Inflammatory macrophage treated with lipopolysaccharide for 1 hour (primary cell): ENCODE results near the gene PLCH1.

Experiments
- DNase-seq, 2 donors: peaks; one replicate each; pipeline ENCODE4 v3.0.0-alpha.2; 2020 to 2022

PLCH1 gene

GRCh38 chr3:155370198-155370597 is 374.7 kb downstream of the PLCH1 start:
- no peak for DNase-seq

GRCh38 chr3:155369735-155370134 is 375.1 kb downstream of the PLCH1 start:
- DNase-seq = no peak

GRCh38 chr3:155369244-155369643 is 375.6 kb downstream of the PLCH1 start:
- DNase-seq = no peak

DNA sequence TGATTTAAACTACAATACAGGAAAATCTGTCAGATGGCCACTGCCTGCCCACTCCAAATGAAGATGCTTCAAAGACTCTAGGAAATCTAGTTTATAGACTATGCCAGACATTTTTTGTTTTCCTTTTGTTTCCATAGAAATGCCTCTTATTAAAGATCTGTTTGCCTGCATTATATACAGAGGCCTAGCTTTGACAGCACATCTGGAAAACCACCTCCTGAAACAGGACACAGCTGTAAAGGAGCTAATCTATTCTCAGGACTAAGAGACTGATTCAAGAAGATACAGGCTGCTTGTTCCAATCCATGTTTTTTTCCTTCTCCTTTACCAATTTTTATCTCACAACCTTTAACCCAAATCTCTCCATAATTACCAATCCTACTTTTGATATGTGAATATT is 376.1 kb downstream of the PLCH1 start:
- DNase-seq = no peak

DNA sequence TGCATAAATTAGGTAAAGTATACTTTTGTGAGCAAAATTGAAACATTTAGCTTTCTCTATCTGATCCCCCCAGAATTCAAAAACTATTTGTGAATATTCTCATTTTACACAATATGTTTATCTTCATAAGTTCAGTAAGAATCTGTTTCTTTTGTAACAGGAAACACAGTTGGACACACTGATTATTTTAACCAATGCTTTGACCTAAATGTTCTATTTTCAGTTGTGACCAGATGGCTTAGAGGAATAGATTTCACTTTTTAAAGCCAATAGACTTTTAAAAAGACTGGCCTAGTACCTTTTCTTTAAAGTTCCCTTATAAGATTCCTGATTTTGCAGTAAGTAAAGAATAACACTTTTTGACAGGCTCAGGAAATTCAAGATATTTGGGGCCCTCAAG is 377.4 kb downstream of the PLCH1 start:
- no peak for DNase-seq

DNA sequence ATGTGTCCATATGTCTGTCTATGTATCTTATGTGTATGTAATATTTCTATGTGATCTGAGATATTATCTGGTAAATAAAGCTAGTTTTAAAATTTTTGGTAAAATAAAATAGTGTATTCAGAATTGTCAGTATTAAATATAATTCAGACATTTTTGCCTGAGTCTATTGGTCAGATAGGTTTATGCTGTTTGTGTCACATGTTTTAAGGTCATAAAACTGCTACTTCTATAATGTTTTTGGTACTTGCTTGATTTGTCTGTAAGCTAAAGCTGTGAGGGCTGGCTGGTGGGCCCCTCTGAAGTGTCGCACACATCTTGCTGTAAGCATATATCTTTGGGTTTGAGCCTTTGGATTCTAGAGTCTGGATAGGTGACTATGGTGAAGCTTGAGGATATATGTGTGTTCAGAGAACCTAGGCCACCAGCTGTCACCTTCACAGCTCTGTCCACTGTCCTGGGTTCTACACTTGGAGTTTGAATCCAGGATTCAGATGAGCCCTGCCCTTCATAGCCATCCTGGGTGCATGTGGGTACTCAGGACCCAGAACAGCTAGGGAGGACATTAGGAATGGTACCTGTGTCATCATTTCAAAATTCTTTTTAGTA is 379.6 kb downstream of the PLCH1 start:
- no peak for DNase-seq

GRCh38 chr3:155364492-155364891 is 380.4 kb downstream of the PLCH1 start:
- no peak for DNase-seq

DNA sequence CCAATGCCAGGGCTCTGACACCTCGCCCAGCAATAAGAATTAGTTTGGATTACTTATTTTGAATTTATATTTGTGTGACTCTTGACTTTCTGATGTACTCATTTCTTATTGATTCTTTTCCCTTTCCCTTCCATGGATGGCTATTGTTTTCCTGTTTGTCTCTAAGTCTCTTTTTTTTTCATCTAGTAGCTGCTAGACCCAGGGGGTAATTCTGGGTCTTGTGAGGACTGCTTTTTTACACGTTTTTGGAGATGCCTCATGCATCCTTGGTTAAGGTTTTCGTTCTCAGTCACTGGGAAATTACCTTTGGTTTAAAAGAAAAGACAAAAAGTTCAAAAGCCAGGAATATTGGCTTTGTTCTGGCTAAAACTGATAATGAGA is 381.2 kb downstream of the PLCH1 start:
- DNase-seq = no peak

- DNase-seq = no peak
Measured at GRCh38 chr3:155362808-155363689, 381.8 kb downstream of the PLCH1 start.

GRCh38 chr3:155360281-155360680 is 384.6 kb downstream of the PLCH1 start:
- no peak for DNase-seq

- DNase-seq = no peak
Measured at GRCh38 chr3:155356594-155357370, 388.1 kb downstream of the PLCH1 start.

DNA sequence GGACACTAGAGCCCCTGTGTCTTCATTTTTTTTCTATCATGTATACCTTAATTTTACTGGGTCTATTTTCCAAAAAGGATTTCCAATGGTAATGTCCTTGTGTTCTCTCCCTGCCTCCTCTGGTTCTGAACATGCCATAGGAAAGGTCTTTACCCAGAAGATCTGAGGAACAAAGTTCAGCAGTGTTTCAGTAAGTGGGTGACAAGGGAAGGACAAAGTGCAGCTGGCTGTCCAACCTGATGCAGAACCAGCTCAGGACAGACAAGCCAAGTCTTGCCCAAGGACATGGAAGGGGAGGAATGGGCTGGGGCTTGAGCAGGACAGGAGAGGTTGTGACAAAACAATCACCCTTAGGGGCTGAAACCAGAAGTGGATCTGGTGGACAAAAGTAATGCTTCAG is 390.2 kb downstream of the PLCH1 start:
- no peak for DNase-seq

DNA sequence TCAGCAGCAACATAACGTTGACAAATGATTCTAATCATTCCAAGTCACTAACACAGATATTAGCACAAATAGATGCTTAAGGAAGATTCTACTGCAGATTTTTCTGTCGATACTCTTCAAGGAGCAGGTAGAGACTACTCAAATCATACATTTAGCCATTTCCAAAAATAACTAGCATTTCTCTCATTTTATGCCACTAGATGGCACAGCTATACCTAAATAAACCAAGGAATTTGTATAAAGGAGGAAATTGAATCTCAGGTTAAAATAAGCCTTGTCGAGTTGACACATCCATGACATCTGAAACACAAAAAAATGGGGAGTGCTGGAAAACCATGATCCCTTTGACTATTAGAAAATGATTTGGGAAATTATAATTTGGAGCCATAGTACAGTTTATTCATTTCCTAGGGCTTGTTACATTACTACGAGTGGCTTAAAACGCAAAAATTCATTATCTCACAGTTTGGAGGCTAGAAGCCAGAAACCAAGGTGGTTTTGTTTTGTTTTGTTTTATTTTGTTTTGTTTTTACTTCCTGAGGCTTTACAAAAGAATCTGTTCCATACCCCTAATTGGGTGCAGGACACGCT is 391.9 kb downstream of the PLCH1 start:
- DNase-seq = peak; percentile 11 to 62

GRCh38 chr3:155350571-155350970 is 394.3 kb downstream of the PLCH1 start:
- DNase-seq = peak; percentile 38 to 47

DNA sequence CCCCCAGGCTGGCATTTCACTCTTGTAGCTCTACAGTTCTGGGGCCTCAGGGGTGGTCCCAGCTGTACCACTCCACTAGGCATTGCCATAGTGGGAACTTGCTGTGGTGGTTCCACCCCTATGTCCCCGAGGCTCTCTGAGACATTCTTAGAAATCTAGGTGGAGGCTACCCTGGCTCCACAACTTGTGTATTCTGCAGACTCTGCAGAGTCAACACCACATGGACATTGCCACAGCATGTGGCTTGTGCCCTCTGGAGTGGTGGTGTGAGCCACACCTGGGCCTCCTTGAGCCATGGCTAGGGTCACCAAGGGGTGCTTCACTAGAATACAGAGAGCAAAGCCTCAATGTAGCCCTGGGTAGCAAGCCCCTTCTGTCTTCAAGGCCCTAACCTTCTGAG is 397.0 kb downstream of the PLCH1 start:
- no peak for DNase-seq

DNA sequence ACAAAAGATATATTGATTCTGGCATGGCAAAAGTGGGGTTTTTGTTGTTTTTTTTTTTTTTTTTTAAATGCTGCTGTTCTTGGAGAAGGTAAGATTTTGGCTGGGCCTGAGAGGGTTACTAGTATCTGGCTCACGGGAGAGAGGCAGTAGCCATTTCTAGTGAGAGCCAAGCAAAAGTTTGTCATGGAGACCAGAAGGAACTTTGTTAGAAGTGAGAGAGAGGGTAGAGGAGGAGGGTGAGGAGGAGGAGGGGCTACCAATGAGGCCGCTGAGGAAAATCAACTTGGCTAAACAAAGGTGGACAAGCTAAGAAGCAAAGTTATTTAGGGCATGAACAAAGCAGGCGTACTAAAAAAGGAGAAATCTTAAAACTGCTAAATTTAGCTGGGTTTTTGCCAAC is 402.5 kb downstream of the PLCH1 start:
- DNase-seq = no peak

DNA sequence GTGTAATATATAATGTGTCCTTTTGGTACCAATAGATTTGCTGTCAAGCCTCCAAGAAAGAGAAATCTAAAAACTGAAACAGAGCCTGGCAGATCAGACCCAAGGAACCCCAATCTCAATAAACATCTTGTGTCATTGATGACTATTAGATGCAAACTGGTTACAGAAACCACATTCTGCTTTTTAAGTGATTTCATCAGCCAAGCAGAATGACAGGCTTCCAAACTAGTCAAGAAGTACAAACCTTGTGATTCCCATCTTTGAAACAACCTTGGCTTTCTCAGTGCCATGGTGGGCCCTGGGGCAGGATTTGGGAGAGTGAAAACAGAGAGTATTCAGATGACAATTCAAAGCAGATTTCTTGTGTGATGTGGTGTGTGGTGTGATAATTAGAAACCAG is 405.8 kb downstream of the PLCH1 start:
- DNase-seq = no peak

DNA sequence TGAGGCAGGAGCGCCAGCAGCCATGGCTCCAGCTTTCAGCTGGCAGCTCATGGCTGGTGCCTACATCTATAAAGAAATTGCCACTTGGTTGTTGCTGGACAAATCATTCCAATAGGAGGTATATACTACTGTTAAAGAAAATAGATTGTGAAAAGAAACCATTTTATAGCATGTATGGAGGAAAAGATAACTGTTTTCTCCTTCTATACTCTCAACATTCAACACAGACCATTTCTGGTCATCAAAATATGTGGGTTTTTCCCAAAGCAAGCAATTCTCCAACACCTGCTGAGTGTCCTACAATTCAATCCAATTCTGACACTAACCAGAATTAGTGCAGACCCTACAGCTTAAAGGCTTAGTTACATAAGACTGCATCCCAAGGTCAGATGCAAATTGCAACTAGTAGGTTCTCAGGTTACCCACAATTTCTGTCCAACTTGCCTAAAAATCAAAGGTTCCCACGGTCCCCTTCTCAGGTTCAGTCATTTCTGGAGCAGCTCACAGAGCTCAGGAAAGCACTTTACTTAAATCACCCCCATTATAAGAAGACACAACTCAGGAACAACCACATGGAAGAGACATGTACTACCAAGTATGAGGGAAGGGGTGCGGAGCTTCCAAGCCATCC is 409.0 kb downstream of the PLCH1 start:
- DNase-seq = no peak

DNA sequence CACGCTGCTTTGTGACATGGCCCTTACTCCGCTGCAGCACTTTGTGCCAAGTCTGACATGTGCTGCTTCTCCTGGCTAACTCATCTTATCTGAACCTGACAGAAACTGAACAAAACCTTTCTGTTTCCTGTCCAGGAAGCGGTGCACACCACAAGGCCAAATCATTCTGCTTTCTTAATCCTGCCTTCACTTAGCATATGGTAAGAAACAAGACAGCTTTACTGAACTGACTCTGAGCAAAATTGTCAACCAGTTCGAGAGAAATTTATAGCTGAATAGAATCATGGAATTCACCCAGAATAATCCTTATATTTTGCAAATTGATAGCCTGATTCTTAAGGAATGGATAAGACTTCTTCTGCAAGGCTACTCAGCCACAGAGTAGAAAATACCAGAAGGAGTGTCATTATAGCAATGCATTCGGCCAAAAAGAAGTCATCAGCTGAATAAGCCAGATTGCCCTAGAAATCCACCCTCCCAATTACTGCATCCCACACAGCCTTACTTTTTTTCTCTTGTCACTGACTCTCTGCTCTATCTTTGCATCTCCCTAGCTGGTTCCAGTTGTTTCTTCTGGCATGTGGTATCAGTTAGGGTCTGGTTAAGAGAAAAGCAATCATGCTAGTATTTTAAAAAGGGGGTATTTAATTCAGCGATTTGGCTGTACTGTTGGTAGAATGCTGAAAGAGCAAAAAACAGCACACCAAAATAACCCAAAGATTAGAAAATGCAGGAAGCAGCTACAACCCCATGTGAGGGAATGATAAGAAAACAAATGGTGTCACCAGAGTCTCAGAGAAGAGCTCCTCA is 409.8 kb downstream of the PLCH1 start:
- no peak for DNase-seq

GRCh38 chr3:155334215-155334913 is 410.5 kb downstream of the PLCH1 start:
- no peak for DNase-seq

DNA sequence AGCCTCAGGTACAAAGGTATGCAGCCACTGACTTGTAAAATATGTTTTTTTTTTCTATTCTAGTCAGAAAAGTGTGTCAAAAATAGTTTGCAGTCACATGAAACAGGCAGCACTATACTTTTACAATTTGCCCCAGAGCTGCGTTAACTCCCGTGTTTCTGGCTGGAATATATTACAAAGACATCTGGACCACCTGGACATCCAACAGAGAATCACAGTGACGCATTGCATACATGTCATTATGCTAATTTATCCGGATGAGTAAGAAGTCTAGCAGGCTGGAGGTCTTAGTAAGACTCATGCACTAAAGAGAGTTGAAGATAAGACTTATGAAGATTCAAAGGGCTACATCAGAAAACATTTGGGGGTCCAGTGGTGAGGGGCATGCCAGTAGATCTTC is 412.2 kb downstream of the PLCH1 start:
- no peak for DNase-seq
